Activated CD8-positive, alpha-beta T cell treated with anti-CD3 and anti-CD28 coated beads for 36 hours (primary cell): ENCODE measurements around the gene RIMS1. TPM values are rescaled to one million over a fixed set of nuclear protein-coding genes. Genes with fewer than 3 reads are reported as not detected.

Source experiments
- ATAC-seq: fragments of 200-7000 bp; cut with Tn5 transposase; one replicate; pipeline ENCODE4 v1.10.0; 2021; ENCODE audit warnings: mild to moderate bottlenecking, moderate library complexity
- CTCF ChIA-PET: fragments of 350-600 bp; sonication (Branson Sonifier 250); formaldehyde crosslinking; loops from one replicate; lab custom pipeline; 2021; ENCODE audit warnings: antibody characterized with exemption; lab: Charles Lee
- POLR2A ChIA-PET: fragments of 350-600 bp; sonication (Branson Sonifier 250); formaldehyde crosslinking; loops from one replicate; lab custom pipeline; 2021; ENCODE audit warnings: antibody characterized with exemption; lab: Charles Lee
- DNase-seq: peaks from one replicate; pipeline ENCODE4 v3.0.0-alpha.2; 2020
- H3K27ac Mint-ChIP-seq: one replicate; pipeline ENCODE4 v1.8.0; 2021; ENCODE audit warnings: mild to moderate bottlenecking, mixed read lengths
- H3K27me3 Mint-ChIP-seq: one replicate; pipeline ENCODE4 v1.8.0; 2021; ENCODE audit warnings: mixed read lengths
- H3K36me3 Mint-ChIP-seq: one replicate; pipeline ENCODE4 v1.8.0; 2021; ENCODE audit warnings: low read depth, mixed read lengths
- H3K4me1 Mint-ChIP-seq: one replicate; pipeline ENCODE4 v1.8.0; 2021; ENCODE audit warnings: low read depth, mixed read lengths
- H3K4me3 Mint-ChIP-seq: one replicate; pipeline ENCODE4 v1.8.0; 2021; ENCODE audit warnings: mild to moderate bottlenecking, moderate library complexity, mixed read lengths
- H3K9me3 Mint-ChIP-seq: one replicate; pipeline ENCODE4 v1.8.0; 2021; ENCODE audit warnings: mixed read lengths
- CTCF ChIP-seq: fragments of 200-600 bp; IDR thresholded peaks from one replicate; pipeline ENCODE4 v1.8.0; 2022; ENCODE audit warnings: antibody characterized with exemption, mild to moderate bottlenecking
- intact Hi-C: fragments of 100-400 bp; cut with micrococcal nuclease; formaldehyde crosslinking; loops from one replicate; pipeline ENCODE4 v1.10.0; 2022
- total RNA-seq, 2 experiments: library from RNA; stranded (reverse); gene quantifications; one replicate each; pipeline ENCODE4 v1.2.3, GENCODE V29; 2021

Gene RIMS1
- total RNA-seq, 2 experiments from 2014 or later, result not detected

GRCh38 chr6:72218125-72218524 lies 331.8 kb downstream of the RIMS1 start:
- peak; percentile 2 for DNase-seq
- Mint-ChIP-seq H3K4me1 (no peaks in the 10 kb centered on the region), H3K9me3 (peaks cover 2% of the 10 kb centered on the region), H3K4me3 (no peak overlapping the region), H3K27me3 (no peaks in the 10 kb centered on the region), H3K36me3 (no peaks in the 10 kb centered on the region), H3K27ac (no peak overlapping the region)
- ChIA-PET POLR2A (no interaction called here), CTCF (no interaction called here)
- intact Hi-C loops, result no loop called here
- no peak for ATAC-seq
- no peak for TF ChIP-seq CTCF

- no peak for ATAC-seq
- Mint-ChIP-seq H3K9me3 (peaks cover 2% of the 10 kb centered on the region), H3K27ac (no peak overlapping the region), H3K4me3 (no peak overlapping the region), H3K4me1 (no peaks in the 10 kb centered on the region), H3K27me3 (no peaks in the 10 kb centered on the region), H3K36me3 (no peaks in the 10 kb centered on the region)
- POLR2A ChIA-PET, result no interaction called here
- intact Hi-C loops, result no loop called here
- DNase-seq, result no peak
- CTCF ChIA-PET, result no interaction called here
- no peak for TF ChIP-seq CTCF
These were observed 333.2 kb downstream of the RIMS1 start for GRCh38 chr6:72219536-72219935.

- no peaks in the 10 kb centered on the region for H3K4me1 Mint-ChIP-seq
- ChIA-PET POLR2A (no interaction called here), CTCF (interaction anchor here (0.6 kb wide), 1 partner anchor 174 kb away, joined by 4 read pairs; no protein-coding TSS in a partner anchor)
- H3K9me3 Mint-ChIP-seq, result no peaks in the 10 kb centered on the region
- no peak for TF ChIP-seq CTCF
- DNase-seq, result no peak
- no peaks in the 10 kb centered on the region for H3K27me3 Mint-ChIP-seq
- intact Hi-C loops, result no loop called here
- no peaks in the 10 kb centered on the region for H3K36me3 Mint-ChIP-seq
- H3K4me3 Mint-ChIP-seq, result no peak overlapping the region
- ATAC-seq, result no peak
- no peak overlapping the region for H3K27ac Mint-ChIP-seq
These were observed 351.7 kb downstream of the RIMS1 start for GRCh38 chr6:72238021-72238420.

GRCh38 chr6:72238900-72239299 lies 352.6 kb downstream of the RIMS1 start:
- POLR2A ChIA-PET, result no interaction called here
- no peak for TF ChIP-seq CTCF
- intact Hi-C loops, result no loop called here
- no peaks in the 10 kb centered on the region for H3K27me3 Mint-ChIP-seq
- ATAC-seq (no peak), DNase-seq (no peak)
- H3K36me3 Mint-ChIP-seq, result no peaks in the 10 kb centered on the region
- no peaks in the 10 kb centered on the region for H3K4me1 Mint-ChIP-seq
- no peak overlapping the region for H3K4me3 Mint-ChIP-seq
- no peaks in the 10 kb centered on the region for H3K9me3 Mint-ChIP-seq
- CTCF ChIA-PET, result no interaction called here
- no peak overlapping the region for H3K27ac Mint-ChIP-seq

GRCh38 chr6:72245565-72245964 lies 359.2 kb downstream of the RIMS1 start:
- H3K4me3 Mint-ChIP-seq, result no peak overlapping the region

More at GRCh38 chr6:72245565-72245964, 359.2 kb downstream of the RIMS1 start:
- no peak for TF ChIP-seq CTCF
- no peak overlapping the region for H3K27ac Mint-ChIP-seq
- ATAC-seq (no peak), DNase-seq (no peak)
- intact Hi-C loops, result no loop called here
- ChIA-PET POLR2A (no interaction called here), CTCF (no interaction called here)
- no peaks in the 10 kb centered on the region for H3K36me3 Mint-ChIP-seq
- no peaks in the 10 kb centered on the region for H3K9me3 Mint-ChIP-seq
- H3K4me1 Mint-ChIP-seq, result no peaks in the 10 kb centered on the region
- no peaks in the 10 kb centered on the region for H3K27me3 Mint-ChIP-seq
